Motor neuron (in vitro differentiated cells): ENCODE data around the gene PNPO. TPM values are rescaled to one million over a fixed set of nuclear protein-coding genes. Genes with fewer than 3 reads are reported as not detected.

Experiments
- ATAC-seq, 8 experiments: fragments of 200-7000 bp; cut with Tn5 transposase; replicated peaks in 6 of 8; 2 replicates each; pipeline ENCODE4 v1.8.0; 2021; ENCODE audit warnings: mild to moderate bottlenecking in 8 of 8, moderate library complexity in 8 of 8
- H3K27ac ChIP-seq, 2 donors: fragments of 250-450 bp; sonication (Bioruptor Pico); 2 replicates each; pipeline ENCODE4 v1.9.0; 2021; ENCODE audit warnings: antibody characterized with exemption in 2 of 2, mild to moderate bottlenecking in 2 of 2, moderate library complexity in 1 of 2
- H3K4me1 ChIP-seq, 2 donors: fragments of 250-450 bp; sonication (Bioruptor Pico); replicated peaks in 1 of 2; 2 replicates each; pipeline ENCODE4 v1.6.1; 2021; ENCODE audit warnings: antibody characterized with exemption in 2 of 2, mild to moderate bottlenecking in 2 of 2, moderate library complexity in 1 of 2
- H3K4me3 ChIP-seq, 5 donors: fragments of 250-450 bp; sonication (Bioruptor Pico); 2 replicates each; pipeline ENCODE4 v1.9.0; 2021; ENCODE audit warnings: antibody characterized with exemption in 5 of 5, mild to moderate bottlenecking in 5 of 5, moderate library complexity in 4 of 5
- WGBS, 10 experiments: fragments of 450-650 bp; shearing (Covaris generic); methylation state at CpG; one replicate each; pipeline ENCODE4 v1.0.0; 2022; 5-methylcytosine and 5-hydroxymethylcytosine counted together
- in situ Hi-C, 9 experiments: fragments of 400-800 bp; cut with MboI; loops; one replicate each; pipeline ENCODE4 v1.15.0; 2021; ENCODE audit warnings: low sequenced_read_pairs in 9 of 9, low pct_unique_long_range_greater_than_20kb in 2 of 9; ENCODE audit not compliant: unreplicated experiment in 9 of 9
- total RNA-seq, 8 experiments: library from RNA; unstranded; fragments of 300-600 nt; gene quantifications; 2 replicates each; pipeline versions ENCODE4 v1.2.3 to v1.2.4, GENCODE V29; 2022

PNPO gene
- total RNA-seq, 8 experiments from 2014 or later: 7.3 to 54.6 (median 10.7) TPM

DNA sequence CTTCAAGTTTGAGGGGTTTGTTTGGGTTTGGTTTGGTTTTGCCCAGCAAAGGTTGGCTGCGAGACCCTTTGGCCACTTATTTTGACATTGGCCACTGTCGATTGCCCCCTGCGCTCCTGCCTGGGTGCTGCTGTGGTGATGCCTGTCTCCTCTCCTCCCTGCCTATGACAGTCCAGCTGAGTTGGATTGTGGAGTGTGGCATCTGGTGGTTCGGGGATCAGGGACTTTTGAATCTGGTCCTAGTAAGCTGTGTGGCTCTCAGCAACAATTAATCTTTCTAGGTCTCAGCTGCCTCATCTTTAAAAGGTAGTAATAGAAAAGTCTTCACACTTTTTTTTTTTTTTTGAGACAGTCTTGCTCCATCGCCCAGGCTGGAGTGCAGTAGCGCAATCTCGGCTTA is 56.7 kb downstream of the PNPO start:
- WGBS, 10 experiments: 60 to 100% (median 97%) methylated on average over 1 to 7 of the region's 7 CpGs; no CpG with 5 or more reads in 2 of the 10 experiments
- in situ Hi-C loops: no loop called here

More for the DNA sequence above, 56.7 kb downstream of the PNPO start:
- peaks cover 61 to 64% of the 10 kb centered on the region in 2 donors for H3K4me1 ChIP-seq
- no peak overlapping the region for H3K4me3 ChIP-seq
- no peak overlapping the region for H3K27ac ChIP-seq
- no peak for ATAC-seq

Other genes starting within 250 kb of the PNPO start
- gene TBKBP1, start 247.4 kb upstream of the PNPO start, total RNA-seq: 10 to 100 TPM in 7 of 8 experiments, 1 to 10 TPM in 1; 7.0 to 14.1 (median 10.8) TPM
- gene TBX21, start 208.3 kb upstream of the PNPO start, total RNA-seq: under 1 TPM in 5 of 8 experiments, not detected in 3; 0.04 to 0.38 (median 0.14) TPM
- gene OSBPL7, start 119.8 kb upstream of the PNPO start, total RNA-seq: 10 to 100 TPM in 3 of 8 experiments, 1 to 10 TPM in 5; 2.2 to 16.6 (median 8.4) TPM
- gene MRPL10, start 110.0 kb upstream of the PNPO start, total RNA-seq: 10 to 100 TPM; 41.5 to 58.3 (median 46.3) TPM
- gene LRRC46, start 109.9 kb upstream of the PNPO start, total RNA-seq: 1 to 10 TPM in 5 of 8 experiments, under 1 TPM in 3; 0.27 to 5.2 (median 1.2) TPM
- 10 to 100 TPM; 10.8 to 38.6 (median 21.6) TPM for gene SCRN2, start 100.3 kb upstream of the PNPO start, total RNA-seq
- 1 to 10 TPM in 1 of 8 experiments, under 1 TPM in 7; 0.11 to 1.1 (median 0.27) TPM for gene SP6, start 90.4 kb upstream of the PNPO start, total RNA-seq
- 1 to 10 TPM; 1.4 to 6.9 (median 4.4) TPM for gene SP2, start 45.3 kb upstream of the PNPO start, total RNA-seq
- gene PRR15L, start 16.3 kb downstream of the PNPO start, total RNA-seq: 1 to 10 TPM in 2 of 8 experiments, under 1 TPM in 4, not detected in 2; 0.11 to 3.0 (median 0.40) TPM
- 100 to 1,000 TPM in 6 of 8 experiments, 10 to 100 TPM in 2; 86.4 to 209 (median 118) TPM for gene CDK5RAP3, start 29.5 kb downstream of the PNPO start, total RNA-seq
- 100 to 1,000 TPM in 1 of 8 experiments, 10 to 100 TPM in 2, 1 to 10 TPM in 5; 1.7 to 156 (median 5.7) TPM for gene COPZ2, start 96.2 kb downstream of the PNPO start, total RNA-seq
- gene NFE2L1, start 106.8 kb downstream of the PNPO start, total RNA-seq: 100 to 1,000 TPM in 4 of 8 experiments, 10 to 100 TPM in 4; 71.9 to 284 (median 99.4) TPM
- 100 to 1,000 TPM in 5 of 8 experiments, 10 to 100 TPM in 3; 25.0 to 204 (median 134) TPM for gene CBX1, start 159.9 kb downstream of the PNPO start, total RNA-seq
- gene SNX11, start 166.2 kb downstream of the PNPO start, total RNA-seq: 10 to 100 TPM; 13.3 to 21.8 (median 14.9) TPM